HG03565 (cell line): Measurements from ENCODE around the gene LDLRAD3.

Experiments
- ATAC-seq: cut with Tn5 transposase; IDR thresholded peaks from one replicate; pipeline ENCODE4 v1.9.1; 2021; ENCODE audit warnings: mild to moderate bottlenecking, moderate library complexity; ENCODE audit not compliant: unreplicated experiment

LDLRAD3 gene

DNA sequence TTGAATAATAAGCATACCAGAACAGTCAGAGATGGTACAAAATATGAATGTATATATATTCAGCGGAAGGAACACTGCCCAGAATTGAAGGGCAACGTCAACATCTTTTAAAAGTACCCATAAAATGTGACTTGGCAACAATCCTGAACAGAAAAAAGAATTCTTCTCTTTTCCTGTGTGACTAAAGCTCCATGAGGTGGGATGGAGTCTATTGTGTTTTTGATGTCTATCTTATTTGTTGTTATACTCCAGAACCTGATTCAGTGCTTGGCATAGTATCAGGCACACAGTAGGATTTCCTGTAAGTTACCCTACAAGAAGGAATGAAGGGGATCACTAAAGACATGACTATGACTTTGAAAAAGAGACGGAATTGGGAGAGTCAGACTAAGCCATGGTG lies 10.3 kb downstream of the LDLRAD3 start:
- no peak for ATAC-seq

DNA sequence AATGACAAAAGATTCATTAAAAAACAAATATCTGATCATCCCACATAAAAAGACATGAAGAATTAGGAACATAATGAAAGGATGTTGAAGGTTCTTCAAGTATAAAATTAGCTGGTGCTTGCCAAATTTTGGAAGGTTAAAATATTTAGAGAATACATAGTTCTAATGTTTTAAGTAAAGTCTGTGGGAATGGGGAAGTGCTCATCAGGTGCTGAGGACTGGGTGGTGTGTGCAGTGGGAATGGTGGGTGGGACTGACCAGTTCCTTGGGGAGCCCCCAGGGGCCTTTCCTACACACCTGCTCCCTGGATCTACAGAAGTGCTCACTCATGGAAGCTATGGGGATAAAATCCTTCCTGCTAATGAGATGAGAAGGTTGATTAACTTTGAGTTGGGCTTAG lies 11.8 kb downstream of the LDLRAD3 start:
- ATAC-seq = no peak

DNA sequence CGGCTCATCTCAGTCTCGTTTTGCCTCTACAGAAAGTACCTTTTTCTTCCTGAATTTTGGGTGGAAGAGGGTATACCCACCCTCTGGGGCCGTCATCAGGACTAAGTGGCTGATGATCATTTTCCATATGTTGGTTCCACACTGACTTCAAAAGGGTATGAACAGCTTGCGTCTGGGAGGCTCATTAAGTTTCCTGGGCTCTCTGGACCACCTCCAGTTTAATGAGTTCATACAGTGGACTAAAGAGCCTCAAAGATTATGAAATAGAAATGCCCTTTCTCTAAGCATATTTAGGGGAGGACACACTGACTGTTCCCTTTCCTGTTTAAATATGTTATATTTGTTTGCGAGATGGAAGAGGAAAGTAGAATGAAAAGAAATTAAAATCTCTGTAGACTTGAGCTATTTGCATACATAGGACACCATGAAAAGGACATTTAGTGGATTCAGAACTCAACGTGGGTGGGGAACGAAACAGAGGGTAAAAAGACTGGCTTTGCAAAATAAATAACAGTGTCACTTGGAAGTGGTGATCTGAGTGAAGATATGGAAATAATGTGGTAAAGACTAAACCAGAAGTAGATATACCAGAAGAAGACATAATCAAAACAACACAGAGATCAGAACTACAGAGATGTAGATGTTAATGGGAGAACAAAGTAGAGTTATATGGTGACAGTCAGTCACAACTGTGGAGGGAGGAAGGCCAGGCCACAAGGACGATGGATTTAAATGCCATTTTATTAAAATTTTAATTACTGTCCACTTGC lies 18.7 kb downstream of the LDLRAD3 start:
- no peak for ATAC-seq

DNA sequence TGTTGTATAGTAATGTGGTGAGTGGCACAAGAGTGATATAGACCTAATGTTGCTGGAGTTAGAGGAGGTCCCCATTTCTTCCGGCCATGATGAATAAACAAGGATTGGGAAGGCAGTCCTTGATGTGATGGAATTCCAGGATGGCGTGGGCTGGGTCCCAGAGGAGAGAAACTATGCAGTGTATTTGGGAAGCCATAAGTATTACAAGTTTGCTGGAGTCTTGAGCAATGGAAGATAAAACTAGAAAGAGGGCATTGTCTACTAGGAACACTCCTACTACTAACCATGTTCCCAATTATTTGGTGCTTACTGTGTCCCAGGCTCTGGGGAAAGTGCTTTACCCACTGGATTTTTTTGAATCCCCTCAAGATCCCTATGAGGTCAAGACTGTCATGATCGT lies 20.0 kb downstream of the LDLRAD3 start:
- no peak for ATAC-seq

DNA sequence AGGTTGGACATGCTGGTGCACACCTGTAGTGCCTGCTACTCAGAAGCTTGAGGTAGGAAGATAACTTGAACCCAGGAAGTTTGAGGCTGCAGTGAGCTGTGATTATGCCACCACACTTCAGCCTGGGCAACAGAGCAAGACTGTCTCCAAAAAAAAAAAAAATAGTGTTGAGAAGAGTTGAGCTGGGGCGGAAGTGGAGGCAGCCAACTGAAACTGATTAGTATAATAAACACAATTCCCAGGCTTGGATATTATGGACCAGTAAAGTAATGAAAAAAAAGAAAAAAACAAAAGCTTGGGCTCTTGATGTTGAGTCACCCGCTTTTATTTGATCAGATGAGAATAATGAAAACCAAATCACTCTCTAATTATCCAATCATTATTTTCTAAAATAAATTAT lies 21.0 kb downstream of the LDLRAD3 start:
- no peak for ATAC-seq

DNA sequence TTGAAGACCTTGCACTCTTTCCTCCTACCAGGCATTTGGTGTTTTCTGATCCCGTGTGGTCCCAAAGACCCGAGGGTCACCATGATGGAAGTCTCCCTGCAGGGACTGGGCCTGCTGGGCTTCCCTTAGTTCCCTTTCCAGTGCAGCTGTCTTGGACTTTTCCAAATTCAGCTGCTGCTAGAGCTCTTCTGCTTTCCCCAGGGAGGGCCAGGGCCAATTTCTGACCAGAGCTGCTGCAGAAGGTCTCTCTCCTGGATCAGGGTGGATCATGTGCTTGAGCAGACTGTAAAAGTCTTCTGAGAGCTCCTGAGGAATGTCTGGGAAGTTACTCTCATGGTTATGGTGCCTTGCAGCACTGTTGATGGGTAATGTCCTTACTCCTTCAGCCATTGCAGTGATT lies 23.2 kb downstream of the LDLRAD3 start:
- ATAC-seq = no peak

DNA sequence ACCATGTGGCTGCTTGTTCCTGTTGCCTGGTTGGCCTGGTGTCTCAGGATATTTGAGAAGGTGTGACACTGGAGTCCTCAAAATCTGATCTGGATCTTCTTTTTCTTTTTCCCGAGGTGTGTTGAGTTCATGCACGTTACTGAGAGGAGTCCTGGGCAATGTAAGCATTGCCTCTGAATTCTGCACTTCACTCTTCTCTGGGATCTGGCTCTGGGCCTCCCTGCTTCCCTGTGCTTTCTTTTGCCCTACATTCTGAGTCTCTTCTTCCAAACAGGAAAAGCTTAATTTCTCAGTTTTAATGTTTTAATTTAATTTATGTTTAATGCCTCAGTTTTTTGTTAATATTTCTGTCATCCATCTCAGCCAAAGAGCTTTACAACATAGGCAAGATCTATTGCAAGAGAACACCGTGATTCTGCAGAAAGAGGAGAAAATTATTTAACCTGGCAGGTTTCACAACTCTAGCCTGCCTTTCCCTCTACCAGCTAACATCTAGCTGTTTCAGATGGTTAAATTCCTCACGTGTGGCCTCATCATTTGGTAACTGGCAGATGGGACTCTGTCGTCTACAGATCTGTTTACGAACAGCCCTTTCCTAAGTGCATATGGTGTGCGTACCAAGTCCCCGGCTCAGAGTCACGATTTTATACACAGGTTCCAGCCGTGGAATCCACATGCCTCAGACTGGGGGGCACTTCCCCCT lies 24.7 kb downstream of the LDLRAD3 start:
- ATAC-seq = no peak

DNA sequence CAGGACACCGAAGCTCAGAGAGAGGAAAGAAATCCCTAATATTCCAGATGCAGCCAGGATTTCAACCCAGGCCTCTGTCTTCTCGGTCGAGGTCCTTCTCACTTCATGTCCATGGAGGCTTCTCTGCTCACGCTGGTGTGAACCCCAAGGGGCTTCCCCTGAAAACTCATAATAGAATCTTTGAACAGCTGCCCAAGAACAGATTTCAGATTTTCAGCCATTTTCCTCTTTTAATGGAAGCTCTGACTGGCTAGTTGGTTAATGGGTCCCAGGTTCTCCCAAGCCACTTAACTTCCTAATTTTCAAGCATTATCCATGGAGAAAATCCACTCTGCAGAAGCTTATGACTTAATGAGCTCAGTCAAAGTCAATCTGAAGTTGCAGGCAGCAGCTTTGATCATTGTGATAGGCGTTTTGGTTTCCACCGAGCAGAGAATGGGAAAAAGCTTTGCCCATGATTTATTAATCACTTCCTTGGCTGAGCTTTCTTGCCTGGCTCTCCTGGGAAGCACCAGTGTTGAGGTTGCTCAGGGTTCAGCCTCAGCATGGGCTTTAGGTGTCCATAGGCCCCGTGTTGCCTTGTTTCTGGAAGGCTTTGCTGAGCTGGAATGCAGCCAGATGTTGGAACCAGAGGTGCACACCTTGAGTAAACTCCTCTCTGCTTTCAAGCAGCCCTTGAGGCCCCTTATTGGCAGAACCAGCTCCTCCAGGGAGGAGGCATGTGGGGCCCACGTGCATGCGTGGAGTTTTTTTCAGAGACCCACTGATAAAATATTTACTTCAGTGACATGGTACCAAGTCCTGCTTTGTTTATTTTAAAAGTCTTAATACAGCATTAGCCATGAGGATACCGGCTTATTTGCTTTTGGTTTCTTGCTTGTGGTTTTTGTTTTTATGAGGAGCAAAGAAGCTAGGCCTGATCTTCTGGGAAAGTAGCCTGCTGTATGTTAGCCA lies 25.5 kb downstream of the LDLRAD3 start:
- no peak for ATAC-seq

DNA sequence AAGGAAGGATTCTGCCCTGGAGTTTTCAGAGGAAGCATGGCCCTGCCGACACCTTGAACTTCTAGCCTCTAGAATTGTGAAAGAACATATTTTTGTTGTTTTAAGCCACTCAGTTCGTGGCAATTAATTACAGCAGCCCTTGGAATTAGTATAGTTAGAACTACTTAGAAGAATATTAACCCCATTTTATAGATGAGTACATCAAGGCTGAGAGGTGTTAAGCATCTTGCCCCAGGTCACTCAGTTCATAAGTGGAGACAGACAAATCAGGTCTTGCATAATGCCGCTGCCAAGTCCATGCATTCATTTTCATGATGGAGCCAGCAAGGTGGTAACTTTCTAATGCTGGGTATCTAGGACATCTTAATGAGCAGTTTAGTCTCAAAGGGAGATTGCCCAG lies 26.6 kb downstream of the LDLRAD3 start:
- no peak for ATAC-seq

DNA sequence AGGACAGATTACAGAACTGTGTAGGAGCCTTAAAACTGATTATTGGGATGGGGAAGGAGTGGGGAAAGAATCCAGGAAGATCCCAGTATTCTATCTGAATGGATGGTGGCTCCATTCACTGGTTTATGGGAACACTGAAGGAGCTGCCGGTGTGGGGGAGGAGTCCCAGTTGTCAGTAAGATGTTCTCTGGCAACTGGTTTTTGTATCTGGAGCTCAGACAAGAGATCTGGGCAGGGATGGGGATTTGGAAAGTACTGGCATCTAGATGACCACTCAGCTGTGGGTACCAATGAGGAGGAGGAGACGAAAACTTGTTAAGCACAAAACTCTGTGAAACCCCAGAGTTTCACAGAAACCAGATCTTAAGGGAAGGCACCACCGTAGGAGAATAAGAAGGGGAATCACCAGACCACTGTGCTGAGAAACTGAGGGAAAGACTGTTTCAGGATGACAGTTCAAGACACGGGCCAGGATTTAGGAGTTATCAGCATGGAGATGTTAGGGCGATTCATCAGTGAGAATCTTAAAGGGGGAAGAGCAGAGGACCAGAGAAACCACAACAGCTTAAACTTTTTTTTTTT lies 28.1 kb downstream of the LDLRAD3 start:
- ATAC-seq = no peak

DNA sequence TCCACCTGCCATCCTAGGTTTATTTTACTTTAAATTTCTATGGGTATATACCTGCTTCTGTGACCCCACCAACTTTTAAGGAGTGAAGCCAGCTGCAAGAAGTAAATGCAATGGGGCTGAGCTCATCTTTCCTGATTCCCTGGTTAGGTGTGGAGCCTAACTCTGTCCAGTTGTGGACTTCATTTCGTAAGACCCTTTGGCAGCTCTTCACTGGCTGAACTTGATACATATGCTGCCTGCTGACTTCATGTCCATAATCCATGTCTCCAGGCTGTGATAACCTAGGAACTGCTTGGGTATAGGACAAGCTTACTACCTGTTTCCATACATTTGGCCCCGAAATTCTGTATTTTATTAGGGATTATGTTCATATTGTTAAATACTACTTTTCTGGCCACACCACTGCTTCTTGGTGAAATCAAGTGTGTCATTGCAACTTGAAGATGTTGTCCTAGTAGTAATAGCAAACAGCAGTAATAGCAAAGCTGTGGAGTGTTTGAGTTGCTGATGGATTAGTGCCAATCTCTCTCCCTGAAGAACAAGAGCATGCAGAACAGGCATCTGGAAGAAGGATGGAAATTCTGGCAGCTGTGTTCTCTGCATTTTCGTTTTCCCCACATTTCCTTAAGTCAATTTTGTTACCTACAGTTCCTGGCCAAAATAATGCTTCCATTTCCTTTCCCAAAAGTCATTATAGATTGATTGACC lies 31.2 kb downstream of the LDLRAD3 start:
- ATAC-seq = no peak

DNA sequence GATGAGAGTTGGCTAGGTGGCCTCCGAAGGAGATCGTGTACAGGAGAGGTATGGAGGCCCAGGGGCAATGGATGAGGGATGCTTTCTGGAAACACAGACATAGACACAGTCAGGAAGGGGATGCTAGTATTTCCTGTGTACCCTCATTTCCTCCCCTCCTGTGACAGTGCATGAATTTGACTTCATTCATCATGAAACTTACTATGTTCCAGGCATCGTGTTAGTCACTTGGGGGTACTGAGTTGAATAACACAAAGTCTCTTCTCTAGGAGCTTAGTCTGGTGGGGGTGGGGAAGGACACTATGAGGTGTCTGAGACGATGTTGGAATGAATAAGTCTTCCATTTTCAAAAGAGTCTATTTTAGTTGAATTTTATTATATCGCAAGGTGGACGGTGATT lies 32.6 kb downstream of the LDLRAD3 start:
- no peak for ATAC-seq

DNA sequence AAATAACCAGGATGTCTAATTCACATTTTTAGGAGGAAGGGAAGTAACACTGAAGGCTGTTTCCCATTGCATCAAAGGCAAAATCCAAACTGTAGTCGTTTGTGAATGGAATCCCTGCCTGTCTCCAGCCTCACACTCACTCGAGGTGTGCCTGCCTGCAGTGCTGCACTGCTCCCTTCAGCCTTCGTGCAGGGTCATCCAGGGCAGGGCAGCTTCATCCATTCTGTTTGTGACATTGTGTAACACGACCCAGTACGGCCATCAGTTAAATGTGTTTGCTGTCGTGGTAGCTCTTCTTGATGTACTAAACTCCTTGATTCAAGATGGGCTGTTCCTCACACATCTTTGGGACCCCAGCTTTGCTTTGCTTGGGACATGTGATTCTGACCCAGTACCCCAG lies 34.3 kb downstream of the LDLRAD3 start:
- ATAC-seq = no peak

DNA sequence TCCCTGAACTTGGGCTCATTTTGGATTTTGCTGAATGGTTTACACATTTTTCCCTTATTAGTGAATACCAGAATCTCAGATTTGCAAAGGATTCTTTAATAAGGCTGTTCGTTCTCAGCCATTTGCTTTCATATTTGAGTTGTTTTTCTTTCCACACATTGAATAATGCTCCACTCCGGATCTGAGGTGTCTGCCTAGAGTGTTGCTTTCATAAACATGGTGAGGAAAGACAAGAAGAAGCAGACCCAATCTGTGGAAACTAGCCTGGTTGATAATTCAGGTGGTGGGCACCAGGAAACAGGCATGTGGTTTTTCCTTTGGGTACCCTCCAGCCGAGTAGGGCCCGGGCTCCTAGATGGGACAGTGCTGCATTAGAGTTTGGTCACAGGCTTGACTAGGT lies 35.0 kb downstream of the LDLRAD3 start:
- ATAC-seq = no peak

DNA sequence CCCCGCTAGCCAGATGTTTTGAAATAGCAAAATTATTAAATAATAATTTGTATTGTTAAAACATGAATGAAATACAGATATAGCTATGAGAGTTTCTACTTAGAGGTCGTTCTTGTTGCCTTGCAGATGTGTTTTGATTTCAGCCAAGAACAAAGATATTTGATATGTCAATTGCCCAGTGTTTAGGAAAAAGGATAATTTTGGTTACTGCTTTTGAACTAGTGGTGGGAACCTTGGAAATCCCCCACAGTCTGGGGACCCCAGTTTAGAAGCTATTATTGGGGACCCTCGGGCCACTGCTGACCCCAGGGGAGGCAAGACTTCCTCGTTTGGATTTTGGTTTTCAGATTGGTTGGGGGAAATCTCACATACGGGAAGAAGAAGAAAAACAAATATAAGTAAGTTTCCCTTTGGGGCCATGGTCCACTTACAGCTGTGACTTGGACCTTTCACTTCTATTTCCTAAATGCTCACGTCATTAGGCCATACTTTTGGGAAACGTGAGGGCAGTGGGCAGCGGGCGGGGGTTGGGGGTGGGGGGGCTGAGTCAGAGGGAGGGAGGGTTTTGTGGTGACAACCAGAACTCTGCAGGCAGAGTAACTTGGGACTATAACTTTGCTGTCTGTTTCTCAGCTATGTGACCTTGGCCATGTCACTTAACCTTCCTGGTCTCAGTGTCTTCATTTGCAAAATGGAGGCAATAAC lies 37.0 kb downstream of the LDLRAD3 start:
- ATAC-seq = no peak

DNA sequence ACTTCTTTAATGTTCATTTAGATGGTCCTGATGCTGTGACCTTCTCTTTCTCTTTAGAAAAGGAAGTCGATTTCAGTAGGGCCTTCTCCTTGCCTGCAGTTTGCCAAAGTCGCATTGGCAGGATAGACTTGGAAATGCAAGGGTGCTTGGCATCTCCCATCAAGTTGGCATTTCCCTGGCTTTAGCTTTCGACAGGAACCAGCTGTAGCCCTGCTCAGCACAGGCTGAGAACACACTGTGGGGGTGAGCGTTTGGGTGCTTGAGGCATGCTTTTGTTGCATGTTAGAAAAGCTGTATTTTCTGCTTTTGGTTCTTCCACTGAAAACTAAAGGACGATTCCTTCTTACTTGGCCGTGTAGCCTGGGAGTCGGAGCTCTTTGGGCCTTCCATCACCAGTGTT lies 37.7 kb downstream of the LDLRAD3 start:
- ATAC-seq = no peak

DNA sequence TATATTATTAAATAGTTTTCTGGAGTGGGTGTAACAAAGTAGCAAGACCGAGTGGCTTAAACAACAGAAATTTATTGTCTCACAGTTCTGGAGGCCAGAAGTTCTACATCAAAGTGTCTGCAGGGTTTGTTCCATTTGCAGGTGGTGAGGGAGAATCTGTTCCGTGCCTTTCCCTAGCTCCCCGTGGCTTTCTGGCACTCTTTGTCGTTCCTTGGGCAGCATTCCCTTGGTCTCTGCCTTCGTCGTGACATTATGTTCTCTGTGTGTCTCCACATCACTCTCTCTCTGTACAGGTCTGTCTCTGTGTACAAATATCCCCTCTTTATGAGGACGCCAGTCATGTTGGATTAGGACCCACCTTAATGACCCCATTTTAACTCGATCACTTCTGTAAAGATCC lies 38.2 kb downstream of the LDLRAD3 start:
- ATAC-seq = no peak

DNA sequence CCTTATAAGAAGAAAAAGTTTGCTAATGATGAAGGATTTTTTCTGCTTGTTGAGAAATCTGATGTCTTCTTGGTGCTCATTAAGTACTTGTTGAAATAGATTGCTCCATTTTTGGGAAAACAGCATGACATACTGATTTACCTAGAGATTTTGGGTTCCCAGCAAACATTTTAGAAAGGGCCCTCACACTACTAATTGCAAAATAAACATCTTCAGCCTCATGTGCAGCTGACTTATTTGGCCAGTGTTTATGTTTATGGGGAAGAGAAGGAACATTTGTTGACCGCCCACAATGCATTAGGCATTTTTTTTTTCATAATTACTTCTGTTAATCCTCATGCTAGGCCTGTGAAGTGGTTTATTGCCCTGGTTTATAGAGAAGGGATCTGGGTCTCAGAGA lies 40.1 kb downstream of the LDLRAD3 start:
- no peak for ATAC-seq

DNA sequence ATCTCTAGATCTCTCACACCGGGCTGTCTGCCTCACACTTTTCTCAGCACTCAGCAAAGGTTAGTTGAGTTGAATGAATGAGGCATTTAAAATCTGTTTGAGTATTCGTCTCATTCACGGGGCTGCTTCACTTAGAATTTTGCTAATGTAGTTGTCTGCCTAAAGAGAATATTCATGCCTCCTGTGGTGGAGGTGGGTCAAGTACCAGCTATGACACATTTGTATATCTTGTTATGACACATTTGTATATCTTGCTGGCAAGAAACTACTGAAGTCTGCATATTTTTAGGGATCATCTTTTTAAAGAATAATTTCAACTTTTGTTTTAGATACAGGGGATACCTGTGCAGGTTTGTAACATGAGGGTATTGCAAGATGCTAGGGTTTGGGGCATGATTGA lies 43.1 kb downstream of the LDLRAD3 start:
- no peak for ATAC-seq

DNA sequence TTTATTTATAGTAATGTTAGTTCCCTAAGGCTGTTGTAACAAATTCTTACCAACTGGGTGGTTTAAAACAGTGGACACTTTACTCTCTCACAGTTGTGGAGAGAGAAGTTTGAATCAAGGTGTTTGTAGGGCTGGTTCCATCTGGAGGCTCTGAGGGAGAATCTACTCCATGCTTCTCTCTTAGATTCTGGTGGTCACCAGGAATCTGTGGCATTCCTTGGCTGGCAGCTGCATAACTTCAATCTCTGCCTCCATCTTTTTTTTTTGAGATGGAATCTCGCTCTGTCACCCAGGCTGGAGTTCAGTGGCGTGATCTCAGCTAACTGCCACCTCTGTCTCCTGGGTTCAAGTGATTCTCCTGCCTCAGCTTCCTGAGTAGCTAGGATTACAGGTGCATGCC lies 46.3 kb downstream of the LDLRAD3 start:
- ATAC-seq = no peak
